CD8-positive, alpha-beta memory T cell (primary cell): ENCODE data around the gene MILR1. TPM values are rescaled to one million over a fixed set of nuclear protein-coding genes. Genes with fewer than 3 reads are reported as not detected.
A peak's percentile ranks its signal among the peaks of the same experiment; 100 is the strongest.

Source experiments
- CTCF ChIA-PET: fragments of 350-600 bp; sonication (Branson Sonifier 250); formaldehyde crosslinking; loops from one replicate; lab custom pipeline; 2021; ENCODE audit warnings: antibody characterized with exemption; lab: Charles Lee
- POLR2A ChIA-PET: fragments of 350-600 bp; sonication (Branson Sonifier 250); formaldehyde crosslinking; loops from one replicate; lab custom pipeline; 2021; ENCODE audit warnings: antibody characterized with exemption; lab: Charles Lee
- DNase-seq, 5 donors: peaks; one replicate each; pipeline versions ENCODE4 v3.0.0 to v3.0.0-alpha.2; 2020 to 2022; ENCODE audit warnings: mixed read lengths in 1 of 5
- H3K27ac ChIP-seq: one replicate; pipeline ENCODE4 v1.7.0; 2013; ENCODE audit warnings: low read depth, mild to moderate bottlenecking, low read length, moderate library complexity
- H3K27me3 ChIP-seq: 2 replicates; pipeline ENCODE4 v1.7.0; 2013; ENCODE audit warnings: low read length, mild to moderate bottlenecking; ENCODE audit not compliant: insufficient read depth, poor library complexity, severe bottlenecking
- H3K36me3 ChIP-seq: 2 replicates; pipeline ENCODE4 v1.7.0; 2013; ENCODE audit warnings: mild to moderate bottlenecking, low read length, moderate library complexity; ENCODE audit not compliant: insufficient read depth
- H3K4me1 ChIP-seq: 2 replicates; pipeline ENCODE4 v1.7.0; 2013; ENCODE audit warnings: mild to moderate bottlenecking, low read length, moderate library complexity; ENCODE audit not compliant: insufficient read depth
- H3K4me3 ChIP-seq: 2 replicates; pipeline ENCODE4 v1.7.0; 2013; ENCODE audit warnings: mild to moderate bottlenecking, low read length
- H3K9me3 ChIP-seq: 2 replicates; pipeline ENCODE4 v1.7.0; 2013; ENCODE audit warnings: mild to moderate bottlenecking, low read length
- H3K27ac Mint-ChIP-seq, 8 donors: one replicate each; pipeline ENCODE4 v1.8.0; 2020 to 2021; ENCODE audit warnings: mixed read lengths in 8 of 8, mild to moderate bottlenecking in 6 of 8, inconsistent platforms in 3 of 8, moderate library complexity in 3 of 8
- H3K27me3 Mint-ChIP-seq, 2 donors: one replicate each; pipeline ENCODE4 v1.8.0; 2020 to 2021; ENCODE audit warnings: mixed read lengths in 2 of 2, mild to moderate bottlenecking in 1 of 2, moderate library complexity in 1 of 2
- H3K36me3 Mint-ChIP-seq, 3 donors: one replicate each; pipeline ENCODE4 v1.8.0; 2020 to 2021; ENCODE audit warnings: mixed read lengths in 3 of 3, inconsistent platforms in 1 of 3, mild to moderate bottlenecking in 1 of 3
- H3K4me1 Mint-ChIP-seq, 3 donors: one replicate each; pipeline ENCODE4 v1.8.0; 2020 to 2021; ENCODE audit warnings: mixed read lengths in 3 of 3, inconsistent platforms in 1 of 3, mild to moderate bottlenecking in 1 of 3
- H3K4me3 Mint-ChIP-seq, 7 donors: one replicate each; pipeline ENCODE4 v1.8.0; 2020 to 2021; ENCODE audit warnings: mixed read lengths in 7 of 7, mild to moderate bottlenecking in 6 of 7, moderate library complexity in 4 of 7, inconsistent platforms in 2 of 7
- H3K9me3 Mint-ChIP-seq, 5 donors: one replicate each; pipeline ENCODE4 v1.8.0; 2020 to 2022; ENCODE audit warnings: mixed read lengths in 5 of 5, mild to moderate bottlenecking in 3 of 5, moderate library complexity in 2 of 5, inconsistent platforms in 1 of 5
- polyA plus RNA-seq: library from polyadenylated mRNA; unstranded; fragments of 300-500 nt; fragmentation: Illumina TruSeq; gene quantifications from one replicate; pipeline ENCODE4 v1.2.3, GENCODE V29; 2021
- total RNA-seq, 2 experiments: library from RNA; stranded (reverse); gene quantifications; one replicate each; pipeline ENCODE4 v1.2.3, GENCODE V29; 2021

MILR1 gene
- total and polyA plus RNA-seq, 3 experiments from 2014 or later, result 0.66 to 0.69 TPM; not detected in 1

GRCh38 chr17:64500487-64500859 lies 51.6 kb downstream of the MILR1 start:
- no peak overlapping the region for H3K27ac ChIP-seq
- H3K9me3 ChIP-seq, result no peaks in the 10 kb centered on the region
- H3K27me3 Mint-ChIP-seq, result peaks cover 0 to 28% of the 10 kb centered on the region in 2 donors
- ChIA-PET CTCF (no interaction called here), POLR2A (no interaction called here)
- H3K36me3 ChIP-seq, result peaks cover 67% of the 10 kb centered on the region
- H3K27me3 ChIP-seq, result no peaks in the 10 kb centered on the region
- H3K4me1 ChIP-seq, result peaks cover 72% of the 10 kb centered on the region
- peaks cover 0 to under 1% (median 0%) of the 10 kb centered on the region in 5 donors for H3K9me3 Mint-ChIP-seq
- H3K27ac Mint-ChIP-seq, result peak overlapping the region in 5 of 8 donors; percentile 18 to 99 (median 44)
- peaks cover 77 to 96% (median 93%) of the 10 kb centered on the region in 3 donors for H3K4me1 Mint-ChIP-seq
- peak overlapping the region in 5 of 7 donors; percentile 9 to 100 (median 33) for H3K4me3 Mint-ChIP-seq
- H3K4me3 ChIP-seq, result no peak overlapping the region
- peaks cover 42 to 92% (median 54%) of the 10 kb centered on the region in 3 donors for H3K36me3 Mint-ChIP-seq
- peak in 1 of 5 donors; percentile 14 for DNase-seq

DNA sequence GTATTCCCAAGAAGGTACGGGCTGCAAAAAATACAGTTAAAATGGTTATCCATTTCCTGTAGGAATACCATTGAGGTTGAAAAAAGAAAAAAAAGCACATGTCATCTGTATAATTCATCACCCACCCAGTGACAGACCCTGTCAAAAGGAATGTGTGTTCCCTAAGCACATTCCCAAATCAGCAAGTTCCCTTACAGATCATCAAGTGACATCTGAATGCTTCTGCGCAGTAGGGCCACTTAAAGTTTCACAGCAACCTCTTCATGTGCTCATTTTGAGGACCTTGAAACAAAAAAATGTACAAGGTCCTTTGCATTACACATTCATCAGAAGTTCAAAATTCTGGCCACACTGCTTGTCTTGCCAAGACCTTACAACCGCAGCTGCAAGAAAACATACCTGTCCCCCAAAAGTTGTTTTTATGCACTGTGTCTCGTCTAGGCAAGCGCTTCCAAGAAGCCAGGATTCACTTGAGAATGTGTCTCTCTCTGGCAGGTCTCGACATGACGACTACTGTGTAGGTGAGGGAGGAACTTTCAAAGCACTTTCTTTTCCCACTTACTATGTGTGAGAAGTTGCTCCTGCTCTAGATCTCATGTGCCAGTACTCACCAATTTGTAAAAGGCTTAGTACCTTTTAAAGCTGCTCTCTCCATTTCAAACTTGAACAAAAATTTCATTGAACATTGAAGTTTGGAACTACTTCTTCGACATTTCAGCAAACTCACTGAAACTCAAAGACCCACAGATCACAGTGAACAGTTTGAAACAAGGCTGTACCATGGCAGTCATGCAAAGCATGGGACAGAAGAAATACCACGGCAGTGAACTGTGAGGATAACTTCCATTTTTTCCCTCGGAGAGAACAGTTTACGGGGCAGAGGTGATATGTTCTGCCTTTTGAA lies 52.2 kb downstream of the MILR1 start:
- H3K27ac ChIP-seq, result no peak overlapping the region
- peaks cover 67% of the 10 kb centered on the region for H3K36me3 ChIP-seq
- Mint-ChIP-seq H3K36me3 (peaks cover 42 to 96% (median 54%) of the 10 kb centered on the region in 3 donors), H3K4me3 (peak overlapping the region in 6 of 7 donors; percentile 8 to 100 (median 18)), H3K27ac (peak overlapping the region in 7 of 8 donors; percentile 12 to 99 (median 67)), H3K4me1 (peaks cover 74 to 90% (median 87%) of the 10 kb centered on the region in 3 donors), H3K27me3 (peaks cover 0 to 32% of the 10 kb centered on the region in 2 donors), H3K9me3 (peaks cover 0 to 3% (median 0%) of the 10 kb centered on the region in 5 donors)
- peaks cover 66% of the 10 kb centered on the region for H3K4me1 ChIP-seq
- ChIA-PET CTCF (interaction anchor here (1.3 kb wide), 1 partner anchor 81 kb away, joined by 4 read pairs; no protein-coding TSS in a partner anchor), POLR2A (no interaction called here)
- DNase-seq, result peak in 1 of 5 donors; percentile 19
- H3K27me3 ChIP-seq, result no peaks in the 10 kb centered on the region
- H3K4me3 ChIP-seq, result no peak overlapping the region
- H3K9me3 ChIP-seq, result no peaks in the 10 kb centered on the region

- H3K27me3 ChIP-seq, result no peaks in the 10 kb centered on the region
- Mint-ChIP-seq H3K4me1 (peaks cover 65 to 84% (median 80%) of the 10 kb centered on the region in 3 donors), H3K36me3 (peaks cover 42 to 96% (median 54%) of the 10 kb centered on the region in 3 donors), H3K9me3 (peaks cover 0 to 3% (median 2%) of the 10 kb centered on the region in 5 donors), H3K27me3 (peaks cover 0 to 32% of the 10 kb centered on the region in 2 donors), H3K27ac (peak overlapping the region in 6 of 8 donors; percentile 42 to 99 (median 72)), H3K4me3 (peak overlapping the region in 5 of 7 donors; percentile 5 to 100 (median 24))
- ChIA-PET POLR2A (no interaction called here), CTCF (interaction anchor here (1.3 kb wide), 1 partner anchor 82 kb away, joined by 4 read pairs; no protein-coding TSS in a partner anchor)
- DNase-seq, result peak in 1 of 5 donors; percentile 20
- peaks cover 61% of the 10 kb centered on the region for H3K4me1 ChIP-seq
- H3K36me3 ChIP-seq, result peaks cover 67% of the 10 kb centered on the region
- no peak overlapping the region for H3K27ac ChIP-seq
- no peak overlapping the region for H3K4me3 ChIP-seq
- no peaks in the 10 kb centered on the region for H3K9me3 ChIP-seq
Observed at GRCh38 chr17:64502021-64502420, 53.1 kb downstream of the MILR1 start.

- peak overlapping the region in 7 of 8 donors; percentile 40 to 99 (median 70) for H3K27ac Mint-ChIP-seq
- H3K9me3 Mint-ChIP-seq, result peaks cover 0 to 3% (median 2%) of the 10 kb centered on the region in 5 donors
- Histone ChIP-seq H3K4me1 (peaks cover 57% of the 10 kb centered on the region), H3K27me3 (no peaks in the 10 kb centered on the region), H3K9me3 (no peaks in the 10 kb centered on the region), H3K4me3 (no peak overlapping the region), H3K27ac (no peak overlapping the region), H3K36me3 (peaks cover 67% of the 10 kb centered on the region)
- H3K4me3 Mint-ChIP-seq, result peak overlapping the region in 5 of 7 donors; percentile 20 to 100 (median 36)
- DNase-seq, result no peak
- POLR2A ChIA-PET, result interaction anchor here (3.4 kb wide), 1 partner anchor 10 kb away, joined by 18 read pairs; no protein-coding TSS in a partner anchor
- CTCF ChIA-PET, result interaction anchor here (0.6 to 1.6 kb wide), 3 partner anchors 12 to 83 kb away, joined by 3 to 4 read pairs (median 4); no protein-coding TSS in a partner anchor
- peaks cover 61 to 82% (median 77%) of the 10 kb centered on the region in 3 donors for H3K4me1 Mint-ChIP-seq
- peaks cover 42 to 96% (median 56%) of the 10 kb centered on the region in 3 donors for H3K36me3 Mint-ChIP-seq
- peaks cover 0 to 27% of the 10 kb centered on the region in 2 donors for H3K27me3 Mint-ChIP-seq
Observed at GRCh38 chr17:64502809-64503208, 53.9 kb downstream of the MILR1 start.

- Histone ChIP-seq H3K27me3 (no peaks in the 10 kb centered on the region), H3K9me3 (no peaks in the 10 kb centered on the region), H3K4me1 (peaks cover 57% of the 10 kb centered on the region), H3K36me3 (peaks cover 67% of the 10 kb centered on the region), H3K4me3 (no peak overlapping the region), H3K27ac (no peak overlapping the region)
- Mint-ChIP-seq H3K4me1 (peaks cover 63 to 82% (median 77%) of the 10 kb centered on the region in 3 donors), H3K9me3 (peaks cover 0 to 3% (median 2%) of the 10 kb centered on the region in 5 donors), H3K36me3 (peaks cover 42 to 92% (median 56%) of the 10 kb centered on the region in 3 donors), H3K27ac (peak overlapping the region in 7 of 8 donors; percentile 2 to 99 (median 77)), H3K27me3 (peaks cover 0 to 27% of the 10 kb centered on the region in 2 donors), H3K4me3 (peak overlapping the region; percentile 28 to 100 (median 99))
- no peak for DNase-seq
- ChIA-PET CTCF (interaction anchor here (0.6 to 1.6 kb wide), 3 partner anchors 13 to 22 kb away, joined by 3 to 4 read pairs (median 3); no protein-coding TSS in a partner anchor), POLR2A (interaction anchor here (3.4 kb wide), 1 partner anchor 11 kb away, joined by 18 read pairs; no protein-coding TSS in a partner anchor)
Observed at GRCh38 chr17:64503341-64503740, 54.4 kb downstream of the MILR1 start.

DNA sequence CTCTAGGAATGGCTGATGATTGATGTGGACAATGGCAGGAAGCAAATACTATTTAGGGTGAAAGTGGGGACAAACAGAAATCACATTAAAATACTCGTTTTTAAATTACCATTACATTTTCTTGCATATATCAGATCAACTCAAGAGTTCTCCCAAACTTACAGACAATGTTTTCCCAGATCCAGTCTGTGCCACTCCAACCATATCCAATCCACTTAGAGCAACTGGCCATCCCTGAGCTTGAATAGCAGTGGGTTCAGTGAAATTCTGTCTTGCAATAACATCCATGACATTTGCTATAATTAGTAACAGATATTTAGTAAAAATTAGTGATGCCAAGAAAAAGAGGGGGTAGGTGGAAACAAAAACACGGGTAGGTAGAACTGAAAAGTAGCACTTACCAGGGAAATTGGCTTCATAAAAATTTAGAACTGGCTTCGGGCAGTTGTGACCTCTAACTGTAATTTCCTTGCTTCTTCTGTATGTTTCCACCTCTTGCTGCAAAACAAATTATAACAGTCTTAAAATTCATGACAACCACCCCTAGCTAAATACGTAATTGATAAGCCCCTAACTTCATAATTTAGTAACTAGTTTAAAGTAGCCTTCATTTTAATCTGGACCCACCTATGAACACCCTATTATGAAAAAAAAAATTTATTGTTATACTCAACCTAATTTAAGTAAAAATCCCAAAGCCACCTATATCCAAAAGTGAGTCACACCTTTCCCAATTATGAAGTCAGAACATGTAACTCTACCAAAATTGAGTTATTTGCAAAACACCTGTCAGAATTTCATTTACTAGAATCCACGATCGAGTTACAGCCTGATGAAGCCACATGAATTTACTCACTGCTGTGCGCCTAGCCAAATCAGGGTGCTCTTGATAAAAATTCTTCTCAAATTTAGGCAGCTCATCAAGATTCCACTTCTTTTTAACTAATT lies 55.2 kb downstream of the MILR1 start:
- Histone ChIP-seq H3K36me3 (peaks cover 64% of the 10 kb centered on the region), H3K4me1 (peaks cover 57% of the 10 kb centered on the region), H3K27ac (peak overlapping the region; percentile 98), H3K9me3 (no peaks in the 10 kb centered on the region), H3K4me3 (peak overlapping the region; percentile 91), H3K27me3 (no peaks in the 10 kb centered on the region)
- H3K4me1 Mint-ChIP-seq, result peaks cover 64 to 83% (median 77%) of the 10 kb centered on the region in 3 donors
- peak overlapping the region; percentile 99 to 100 (median 99) for H3K27ac Mint-ChIP-seq
- H3K9me3 Mint-ChIP-seq, result peaks cover 0 to 3% (median 2%) of the 10 kb centered on the region in 5 donors
- ChIA-PET POLR2A (interaction anchor here (1.0 to 4.5 kb wide), 3 partner anchors 7 to 13 kb away, joined by 3 to 168 read pairs (median 18); partner anchors contain the start of gene POLG2), CTCF (interaction anchor here (1.2 to 4.1 kb wide), 5 partner anchors 7 to 15 kb away, joined by 3 to 37 read pairs (median 4); partner anchors contain the start of gene POLG2)
- H3K4me3 Mint-ChIP-seq, result peak overlapping the region; percentile 96 to 100 (median 99)
- DNase-seq, result peak in 1 of 5 donors; percentile 21
- H3K27me3 Mint-ChIP-seq, result peaks cover 0 to 26% of the 10 kb centered on the region in 2 donors
- peaks cover 42 to 90% (median 56%) of the 10 kb centered on the region in 3 donors for H3K36me3 Mint-ChIP-seq
